Liver (tissue), 9 donors: Measurements from ENCODE around the gene PSPC1. TPM values are rescaled to one million over a fixed set of nuclear protein-coding genes. Genes with fewer than 3 reads are reported as not detected.

Experiments
- DNase-seq: peaks from one replicate; pipeline ENCODE4 v3.0.0-alpha.2; 2017; ENCODE audit warnings: low spot score
- H3K27ac ChIP-seq, 2 donors: one replicate each; pipeline ENCODE4 v1.7.0; 2013; ENCODE audit warnings: inconsistent platforms in 2 of 2, low read length in 2 of 2, control low read depth in 1 of 2, low read depth in 1 of 2, mild to moderate bottlenecking in 1 of 2
- H3K27me3 ChIP-seq, 4 donors: one replicate each; pipeline versions ENCODE4 v1.6.1 to v1.7.0; 2013; ENCODE audit warnings: low read length in 3 of 4, inconsistent platforms in 1 of 4, mild to moderate bottlenecking in 1 of 4, moderate library complexity in 1 of 4; ENCODE audit not compliant: control insufficient read depth in 4 of 4, insufficient read depth in 4 of 4
- H3K36me3 ChIP-seq, 4 donors: one replicate each; pipeline versions ENCODE4 v1.6.1 to v1.7.0; 2013; ENCODE audit warnings: low read length in 3 of 4, mild to moderate bottlenecking in 3 of 4, low read depth in 1 of 4, moderate library complexity in 1 of 4; ENCODE audit not compliant: control insufficient read depth in 4 of 4, insufficient read depth in 3 of 4
- H3K4me1 ChIP-seq, 4 donors: one replicate each; pipeline versions ENCODE4 v1.6.1 to v1.7.0; 2013; ENCODE audit warnings: low read length in 3 of 4, mild to moderate bottlenecking in 3 of 4, moderate library complexity in 1 of 4; ENCODE audit not compliant: control insufficient read depth in 4 of 4, insufficient read depth in 4 of 4
- H3K4me3 ChIP-seq, 3 donors: one replicate each; pipeline versions ENCODE4 v1.6.1 to v1.7.0; 2013; ENCODE audit warnings: low read length in 3 of 3, control low read depth in 1 of 3, low read depth in 1 of 3, mild to moderate bottlenecking in 1 of 3
- H3K9ac ChIP-seq, 2 donors: one replicate each; pipeline ENCODE4 v1.7.0; 2013; ENCODE audit warnings: low read length in 2 of 2, mild to moderate bottlenecking in 2 of 2, moderate library complexity in 2 of 2, control low read depth in 1 of 2, low read depth in 1 of 2
- H3K9me3 ChIP-seq, 4 donors: one replicate each; pipeline versions ENCODE4 v1.6.1 to v1.7.0; 2013; ENCODE audit warnings: low read length in 3 of 4; ENCODE audit not compliant: control insufficient read depth in 4 of 4
- CTCF ChIP-seq: fragments of 150-350 bp; IDR thresholded peaks from 2 replicates; pipeline ENCODE4 v1.5.1; 2017; ENCODE audit warnings: improper control_type of control experiment, low read depth, low read length; ENCODE audit not compliant: missing input control
- EGR1 ChIP-seq, 2 donors: IDR thresholded peaks; 2 replicates each; pipeline ENCODE4 v1.6.1; 2016 to 2018; ENCODE audit warnings: antibody characterized with exemption in 2 of 2, low read depth in 2 of 2
- FOXA1 ChIP-seq: IDR thresholded peaks from 2 replicates; pipeline ENCODE4 v1.6.1; 2016; ENCODE audit warnings: antibody characterized with exemption
- FOXA2 ChIP-seq: IDR thresholded peaks from 2 replicates; pipeline ENCODE4 v1.6.1; 2016; ENCODE audit warnings: antibody characterized with exemption
- GABPA ChIP-seq, 2 donors: IDR thresholded peaks in 1 of 2; conservative IDR thresholded peaks in 1 of 2; 2 replicates each; pipeline ENCODE4 v1.6.1; 2016; ENCODE audit warnings: antibody characterized with exemption in 2 of 2, mild to moderate bottlenecking in 1 of 2, moderate library complexity in 1 of 2
- HNF4A ChIP-seq, 2 donors: conservative IDR thresholded peaks; 2 replicates each; pipeline ENCODE4 v1.6.1; 2016; ENCODE audit warnings: antibody characterized with exemption in 2 of 2, mild to moderate bottlenecking in 2 of 2
- HNF4G ChIP-seq: IDR thresholded peaks from 2 replicates; pipeline ENCODE4 v1.6.1; 2016; ENCODE audit warnings: antibody characterized with exemption
- JUND ChIP-seq, 2 donors: IDR thresholded peaks; 2 replicates each; pipeline ENCODE4 v1.6.1; 2016; ENCODE audit warnings: antibody characterized with exemption in 2 of 2
- NR2F2 ChIP-seq: IDR thresholded peaks from 2 replicates; pipeline ENCODE4 v1.6.1; 2016; ENCODE audit warnings: antibody characterized with exemption
- RAD21 ChIP-seq, 2 donors: IDR thresholded peaks; 2 replicates each; pipeline ENCODE4 v1.6.1; 2016; ENCODE audit warnings: antibody characterized with exemption in 2 of 2, mild to moderate bottlenecking in 2 of 2
- REST ChIP-seq: IDR thresholded peaks from 2 replicates; pipeline ENCODE4 v1.6.1; 2016; ENCODE audit warnings: antibody characterized with exemption, mild to moderate bottlenecking
- RXRA ChIP-seq, 2 donors: IDR thresholded peaks; 2 replicates each; pipeline ENCODE4 v1.6.1; 2017 to 2018; ENCODE audit warnings: antibody characterized with exemption in 2 of 2, mild to moderate bottlenecking in 1 of 2
- SP1 ChIP-seq: IDR thresholded peaks from 2 replicates; pipeline ENCODE4 v1.6.1; 2018; ENCODE audit warnings: antibody characterized with exemption, mild to moderate bottlenecking
- TAF1 ChIP-seq: conservative IDR thresholded peaks from 2 replicates; pipeline ENCODE4 v1.6.1; 2016; ENCODE audit warnings: antibody characterized with exemption, mild to moderate bottlenecking
- YY1 ChIP-seq: IDR thresholded peaks from 2 replicates; pipeline ENCODE4 v1.6.1; 2016; ENCODE audit warnings: antibody characterized with exemption, mild to moderate bottlenecking
- ZBTB33 ChIP-seq: IDR thresholded peaks from 2 replicates; pipeline ENCODE4 v1.6.1; 2016; ENCODE audit warnings: antibody characterized with exemption
- WGBS: extraction: QIAGEN DNeasy Blood & Tissue Kit; methylation state at CpG from one replicate; pipeline ENCODE4 v1.1.7; 2013; 5-methylcytosine and 5-hydroxymethylcytosine counted together
- polyA plus RNA-seq, 2 donors: library from polyadenylated mRNA; stranded (reverse) in 1 of 2; unstranded in 1 of 2; fragments of 200-250 nt in 1 of 2; fragments of >200 nt in 1 of 2; fragmentation: Nextera tagmentation in 1 of 2; extraction: Ambion mirVana in 1 of 2; gene quantifications; one replicate each; pipeline versions ENCODE4 v1.2.1 to v1.2.3, GENCODE V29; 2013 to 2015
- total RNA-seq, 2 donors: library from RNA; depleted of rRNA; stranded (reverse); fragments of >200 nt; gene quantifications; one replicate each; pipeline ENCODE4 v1.2.3, GENCODE V29; 2014
- TF ChIP-seq, protein P1 (sequence below): IDR thresholded peaks from 2 replicates; pipeline ENCODE4 v1.6.1; 2016; ENCODE audit warnings: antibody characterized with exemption
- TF ChIP-seq, protein P2 (sequence below): IDR thresholded peaks from 2 replicates; pipeline ENCODE4 v1.6.1; 2016; ENCODE audit warnings: antibody characterized with exemption
- donor health status: healthy.
- donor health status: healthy.
- donor health status: healthy.
- donor health status: healthy.
- donor health status: healthy.

Gene PSPC1
- total and polyA plus RNA-seq, 4 donors, result 7.8 to 38.2 (median 20.1) TPM

- H3K36me3 ChIP-seq, result peaks cover 13 to 57% (median 33%) of the 10 kb centered on the region in 4 donors
- no peaks in the 10 kb centered on the region for H3K27me3 ChIP-seq
- 97% methylated on average over 10 of the region's 10 CpGs for WGBS
- TF ChIP-seq RAD21 (IDR thresholded peaks at IDR 0.05) (no peak), RXRA (IDR thresholded peaks at IDR 0.05) (no peak), GABPA (IDR thresholded peaks at IDR 0.05 in 1 of 2, conservative IDR thresholded peaks at IDR 0.05 in 1 of 2) (no peak), HNF4A (conservative IDR thresholded peaks at IDR 0.05) (no peak), TAF1 (no peak), HNF4G (no peak)
- no peaks in the 10 kb centered on the region for H3K9me3 ChIP-seq
- DNase-seq, result no peak
- no peak overlapping the region for H3K9ac ChIP-seq
- no peaks in the 10 kb centered on the region for H3K4me1 ChIP-seq
- H3K4me3 ChIP-seq, result no peak overlapping the region
- H3K27ac ChIP-seq, result no peak overlapping the region
Observed at GRCh38 chr13:19674898-19675297, 107.8 kb downstream of the PSPC1 start.

DNA sequence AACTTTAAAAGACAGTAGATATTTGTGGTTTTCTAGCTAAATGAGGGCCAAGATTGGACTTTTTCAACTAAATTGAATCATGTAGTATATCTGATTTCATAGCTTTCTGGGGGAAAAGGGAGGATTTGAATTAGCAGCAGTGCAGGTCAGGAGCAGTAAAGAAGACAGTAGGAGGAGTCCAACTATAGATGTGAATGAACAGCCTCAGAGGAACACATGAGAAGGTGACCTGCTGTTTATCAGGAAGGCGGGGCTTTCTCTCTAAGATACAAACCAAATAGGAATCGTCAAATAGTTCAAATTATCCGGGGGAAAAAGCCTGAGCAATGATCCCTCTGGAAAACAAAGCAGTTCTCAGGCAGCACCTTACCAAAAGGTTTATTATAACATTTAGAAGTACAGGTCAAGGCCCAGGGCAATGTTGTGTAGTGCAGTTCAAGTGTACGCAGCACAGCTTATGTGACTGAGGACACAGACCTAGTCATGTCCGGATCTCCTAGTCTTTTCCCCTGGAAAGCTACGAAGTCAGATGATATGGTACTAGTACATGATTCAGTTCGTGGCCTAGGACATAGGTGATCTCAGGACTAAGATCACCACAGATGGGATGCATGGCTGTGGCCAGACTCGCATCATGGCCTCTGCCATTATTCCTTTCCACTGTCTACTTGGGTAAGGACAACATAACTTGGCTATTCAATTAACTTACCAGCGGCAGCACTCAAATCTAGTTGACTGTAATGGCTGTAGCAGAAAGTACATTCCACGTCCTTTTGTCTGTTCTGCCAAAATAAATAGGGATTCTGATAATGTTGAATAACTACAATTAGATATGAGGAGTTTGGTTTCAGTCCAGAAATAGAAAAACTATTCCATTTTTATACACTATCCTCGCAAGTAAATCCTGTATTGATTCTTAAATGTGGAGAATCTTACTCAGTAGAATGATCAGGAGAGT lies 109.0 kb downstream of the PSPC1 start:
- peaks cover 23 to 68% (median 42%) of the 10 kb centered on the region in 4 donors for H3K36me3 ChIP-seq
- no peaks in the 10 kb centered on the region for H3K4me1 ChIP-seq
- no peak overlapping the region for H3K4me3 ChIP-seq
- no peaks in the 10 kb centered on the region for H3K9me3 ChIP-seq
- 86% methylated on average over 11 of the region's 11 CpGs for WGBS
- no peak overlapping the region for H3K9ac ChIP-seq
- DNase-seq, result no peak
- H3K27me3 ChIP-seq, result no peaks in the 10 kb centered on the region
- no peak overlapping the region for H3K27ac ChIP-seq
- TF ChIP-seq JUND (IDR thresholded peaks at IDR 0.05) (no peak), TAF1 (no peak), EGR1 (IDR thresholded peaks at IDR 0.05; ENCODE audit: low read depth in 2 of 2) (no peak), HNF4G (no peak), YY1 (no peak), FOXA1 (no peak), FOXA2 (no peak), REST (no peak), NR2F2 (no peak), RAD21 (IDR thresholded peaks at IDR 0.05) (no peak), HNF4A (conservative IDR thresholded peaks at IDR 0.05) (no peak), RXRA (IDR thresholded peaks at IDR 0.05) (no peak), ZBTB33 (no peak), SP1 (no peak), CTCF (no peak), GABPA (IDR thresholded peaks at IDR 0.05 in 1 of 2, conservative IDR thresholded peaks at IDR 0.05 in 1 of 2) (no peak)
- TF ChIP-seq, protein P1, sequence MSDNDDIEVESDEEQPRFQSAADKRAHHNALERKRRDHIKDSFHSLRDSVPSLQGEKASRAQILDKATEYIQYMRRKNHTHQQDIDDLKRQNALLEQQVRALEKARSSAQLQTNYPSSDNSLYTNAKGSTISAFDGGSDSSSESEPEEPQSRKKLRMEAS, result no peak
- TF ChIP-seq, protein P2, sequence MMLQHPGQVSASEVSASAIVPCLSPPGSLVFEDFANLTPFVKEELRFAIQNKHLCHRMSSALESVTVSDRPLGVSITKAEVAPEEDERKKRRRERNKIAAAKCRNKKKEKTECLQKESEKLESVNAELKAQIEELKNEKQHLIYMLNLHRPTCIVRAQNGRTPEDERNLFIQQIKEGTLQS, result no peak
